HCEC 1CT (cell line): Measurements from ENCODE around the gene TRPM8.
A peak's percentile ranks its signal among the peaks of the same experiment; 100 is the strongest.
"Not testable (repeated sequence)": the region's sequence is repeated elsewhere in the genome, so short reads cannot be mapped to it uniquely, and the experiment has no call there.

Experiments
- DNase-seq: peaks from one replicate; pipeline ENCODE4 v3.0.0-alpha.2; 2017

The TRPM8 gene

GRCh38 chr2:233917116-233917515, at the start of gene TRPM8:
Gene TRPM8, plus strand, starts transcription at chr2:233917373. Its CDS starts 9,165 bp downstream, at chr2:233926538.
- DNase-seq: no peak

GRCh38 chr2:233867993-233868532, 49.1 kb upstream of the TRPM8 start, which contains the start of gene MSL3B:
Gene MSL3B, minus strand, starts transcription at chr2:233868386.
- peak; percentile 46 for DNase-seq

- DNase-seq: no peak
These were observed 45.7 kb upstream of the TRPM8 start for GRCh38 chr2:233871432-233871831.

- not testable (repeated sequence) for DNase-seq
These were observed 45.0 kb upstream of the TRPM8 start for GRCh38 chr2:233872125-233872524.

GRCh38 chr2:233882353-233882752, 34.8 kb upstream of the TRPM8 start:
- no peak for DNase-seq

GRCh38 chr2:233892793-233893192, 24.4 kb upstream of the TRPM8 start:
- no peak for DNase-seq

GRCh38 chr2:233896253-233896652, 20.9 kb upstream of the TRPM8 start:
- DNase-seq: not testable (repeated sequence)

- DNase-seq: no peak
These were observed 15.8 kb upstream of the TRPM8 start for GRCh38 chr2:233901367-233901766.

GRCh38 chr2:233901884-233902283, 15.3 kb upstream of the TRPM8 start:
- DNase-seq: no peak

- no peak for DNase-seq
These were observed 11.2 kb upstream of the TRPM8 start for GRCh38 chr2:233905945-233906344.

GRCh38 chr2:233907627-233908026, 9.5 kb upstream of the TRPM8 start:
- DNase-seq: no peak

- DNase-seq: peak; percentile 18
These were observed 4.3 kb upstream of the TRPM8 start for GRCh38 chr2:233912691-233913423.

GRCh38 chr2:233915128-233915527, 2.0 kb upstream of the TRPM8 start:
- DNase-seq: no peak

- no peak for DNase-seq
These were observed 2.1 kb downstream of the TRPM8 start for GRCh38 chr2:233919319-233919718.

- DNase-seq: peak; percentile 68
These were observed 2.8 kb downstream of the TRPM8 start for GRCh38 chr2:233919938-233920337.

GRCh38 chr2:233922471-233922870, 5.3 kb downstream of the TRPM8 start:
- DNase-seq: no peak

GRCh38 chr2:233925402-233925801, 8.2 kb downstream of the TRPM8 start:
- DNase-seq: no peak

GRCh38 chr2:233926806-233927205, 9.6 kb downstream of the TRPM8 start:
- DNase-seq: no peak

- DNase-seq: peak; percentile 21
These were observed 11.6 kb downstream of the TRPM8 start for GRCh38 chr2:233928594-233929351.

- no peak for DNase-seq
These were observed 12.3 kb downstream of the TRPM8 start for GRCh38 chr2:233929352-233930022.

GRCh38 chr2:233934524-233934923, 17.4 kb downstream of the TRPM8 start:
- DNase-seq: no peak

- no peak for DNase-seq
These were observed 18.3 kb downstream of the TRPM8 start for GRCh38 chr2:233935426-233935825.

- no peak for DNase-seq
These were observed 18.9 kb downstream of the TRPM8 start for GRCh38 chr2:233936089-233936488.
